HG03159 (cell line): ENCODE data around the gene IL24.
A peak's percentile ranks its signal among the peaks of the same experiment; 100 is the strongest.
"Not testable (repeated sequence)": the region's sequence is repeated elsewhere in the genome, so short reads cannot be mapped to it uniquely, and the experiment has no call there.

ENCODE experiments used
- ATAC-seq: cut with Tn5 transposase; IDR thresholded peaks from one replicate; pipeline ENCODE4 v1.9.1; 2021; ENCODE audit warnings: mild to moderate bottlenecking, moderate library complexity; ENCODE audit not compliant: unreplicated experiment

Gene IL24

DNA sequence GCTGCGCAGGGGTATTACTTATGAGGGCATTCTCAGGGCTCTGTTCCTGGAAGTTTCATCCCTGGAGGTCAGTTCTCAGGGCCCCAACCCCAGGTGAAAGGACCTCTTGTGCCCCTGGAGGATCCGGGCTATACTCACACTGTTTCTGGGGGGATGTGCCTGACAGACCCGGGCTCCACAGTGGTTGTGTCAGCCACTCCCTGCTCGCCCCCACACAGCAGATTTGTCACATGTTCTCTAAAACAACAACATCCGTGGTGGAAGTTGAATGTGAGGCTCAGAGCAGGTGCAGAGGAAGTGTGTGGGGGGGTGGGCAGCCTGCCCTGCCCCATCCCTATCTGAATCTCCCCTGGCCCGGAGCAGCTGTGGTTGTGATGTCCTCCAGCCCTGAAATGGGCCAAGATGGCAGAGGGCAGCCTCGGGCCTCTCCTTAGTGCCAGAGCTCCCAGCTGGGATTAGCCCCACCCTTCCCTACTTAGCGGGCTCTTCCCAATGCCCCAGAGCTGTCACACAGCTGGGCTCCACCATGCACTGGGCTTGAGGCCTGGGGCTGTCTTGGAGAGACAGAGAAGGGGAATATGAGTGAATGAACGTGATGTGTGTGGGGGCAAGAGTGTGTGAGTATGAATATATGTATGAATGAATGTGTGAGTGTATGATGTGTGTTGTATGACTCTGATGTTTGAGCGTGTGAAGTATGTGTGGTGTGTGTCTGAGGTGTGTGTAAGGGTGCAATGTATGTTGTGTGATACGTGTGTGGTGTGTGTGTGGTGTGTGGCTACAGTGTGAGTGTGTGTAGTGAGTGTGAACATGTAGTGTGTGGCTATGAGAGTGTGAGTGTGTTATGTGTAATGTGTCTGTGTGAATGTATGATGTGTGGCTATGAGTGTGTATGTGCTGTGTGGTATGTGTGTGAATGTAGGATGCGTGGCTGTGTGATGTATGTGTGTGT is 26.0 kb downstream of the IL24 start:
- ATAC-seq: peak; percentile 43

DNA sequence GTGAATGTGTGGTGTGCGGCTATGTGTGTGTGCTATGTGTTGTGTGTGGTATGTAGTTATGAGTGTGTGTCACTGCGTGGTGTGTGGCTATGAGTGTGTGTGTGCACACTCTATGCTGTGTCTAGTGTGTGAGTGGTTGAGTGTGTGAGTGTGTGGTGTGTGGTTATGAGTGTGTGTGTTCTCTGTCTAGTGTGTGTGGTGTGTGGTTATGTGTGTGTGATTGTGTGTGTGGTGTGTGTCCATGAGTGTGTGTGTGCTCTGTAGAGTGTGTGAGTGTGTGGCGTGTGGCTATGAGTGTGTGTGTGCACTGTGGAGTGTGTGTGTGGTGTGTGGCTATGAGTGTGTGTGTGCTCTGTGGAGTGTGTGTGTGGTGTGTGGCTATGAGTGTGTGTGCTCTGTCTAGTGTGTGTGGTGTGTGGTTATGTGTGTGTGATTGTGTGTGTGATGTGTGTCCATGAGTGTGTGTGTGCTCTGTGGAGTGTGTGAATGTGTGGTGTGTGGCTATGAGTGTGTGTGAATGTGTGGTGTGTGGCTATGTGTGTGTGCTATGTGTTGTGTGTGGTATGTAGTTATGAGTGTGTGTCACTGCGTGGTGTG is 26.8 kb downstream of the IL24 start:
- ATAC-seq: not testable (repeated sequence)

- peak; percentile 13 for ATAC-seq
Measured at GRCh38 chr1:206924592-206925105, 27.4 kb downstream of the IL24 start.

DNA sequence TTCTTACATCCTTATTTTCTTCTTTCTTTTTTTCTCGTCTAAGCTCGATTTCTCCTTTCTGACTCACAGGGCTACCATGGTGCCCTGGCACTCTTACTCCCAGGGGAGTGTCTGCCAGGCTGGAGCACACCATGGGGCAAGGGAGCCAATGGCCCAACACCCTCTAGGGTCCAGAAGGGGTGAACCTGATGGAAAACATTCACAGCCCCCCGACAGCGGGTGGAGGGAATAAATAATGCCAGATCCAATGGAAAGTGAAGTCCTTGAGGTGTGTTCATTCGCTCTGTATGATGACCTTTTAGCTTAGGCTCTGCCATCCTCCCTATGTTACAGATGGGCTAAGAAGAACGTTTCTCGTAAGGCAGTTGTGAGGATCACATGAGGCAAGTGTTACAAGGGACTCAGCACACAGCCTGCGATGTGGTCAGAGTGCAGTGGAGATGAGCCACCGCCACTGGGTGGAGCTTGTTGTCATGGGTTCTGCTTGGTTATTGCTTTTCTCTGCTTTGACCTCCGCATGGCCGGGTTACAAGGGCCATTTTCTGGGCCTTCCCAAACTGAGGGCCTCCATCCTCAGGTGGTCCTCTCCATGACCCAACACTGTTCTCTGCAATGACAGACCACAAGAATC is 28.0 kb downstream of the IL24 start:
- ATAC-seq: peak; percentile 63

DNA sequence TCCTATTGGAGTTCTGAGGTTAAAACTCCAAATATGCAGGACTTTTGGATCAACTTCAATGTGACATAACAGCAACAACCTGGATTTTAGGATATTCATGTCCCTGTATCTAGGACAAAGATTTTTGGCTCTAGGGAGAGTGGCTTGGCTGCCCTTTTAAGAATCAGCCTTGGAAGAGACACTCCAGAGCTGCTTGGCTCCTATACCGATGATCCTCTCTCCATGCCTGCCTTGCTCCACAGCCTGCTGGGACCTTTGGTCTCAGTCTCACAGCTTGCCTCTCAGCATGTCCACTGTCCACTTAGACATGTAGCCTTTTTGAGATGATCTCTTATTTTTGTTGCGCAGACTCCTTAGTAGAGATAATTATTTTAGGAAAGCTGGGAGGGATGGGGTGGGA is 29.0 kb downstream of the IL24 start:
- no peak for ATAC-seq

DNA sequence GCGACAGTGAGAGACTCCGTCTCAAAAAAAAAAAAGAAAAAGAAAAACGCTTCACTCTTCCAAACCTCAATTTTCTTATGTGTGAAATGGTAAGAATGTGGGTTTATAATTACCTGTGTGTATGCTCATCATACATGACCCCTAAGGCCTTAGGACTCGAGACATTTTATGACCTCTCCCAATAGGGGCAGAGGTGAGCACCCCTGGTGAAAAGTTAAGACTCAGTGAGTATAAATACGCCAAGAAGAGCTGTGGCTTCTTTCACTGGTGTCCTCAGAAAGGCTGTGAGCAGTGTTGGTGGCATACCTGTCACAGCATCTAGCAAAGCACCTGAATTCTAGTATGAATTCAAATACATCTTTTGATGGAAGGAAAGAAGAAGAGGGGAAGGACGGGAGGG is 32.3 kb downstream of the IL24 start:
- ATAC-seq: no peak

GRCh38 chr1:206930210-206930798 is 33.1 kb downstream of the IL24 start:
- ATAC-seq: peak; percentile 63

GRCh38 chr1:206931709-206932108 is 34.5 kb downstream of the IL24 start:
- no peak for ATAC-seq

- ATAC-seq: no peak
Measured at GRCh38 chr1:206932177-206932576, 34.9 kb downstream of the IL24 start.

DNA sequence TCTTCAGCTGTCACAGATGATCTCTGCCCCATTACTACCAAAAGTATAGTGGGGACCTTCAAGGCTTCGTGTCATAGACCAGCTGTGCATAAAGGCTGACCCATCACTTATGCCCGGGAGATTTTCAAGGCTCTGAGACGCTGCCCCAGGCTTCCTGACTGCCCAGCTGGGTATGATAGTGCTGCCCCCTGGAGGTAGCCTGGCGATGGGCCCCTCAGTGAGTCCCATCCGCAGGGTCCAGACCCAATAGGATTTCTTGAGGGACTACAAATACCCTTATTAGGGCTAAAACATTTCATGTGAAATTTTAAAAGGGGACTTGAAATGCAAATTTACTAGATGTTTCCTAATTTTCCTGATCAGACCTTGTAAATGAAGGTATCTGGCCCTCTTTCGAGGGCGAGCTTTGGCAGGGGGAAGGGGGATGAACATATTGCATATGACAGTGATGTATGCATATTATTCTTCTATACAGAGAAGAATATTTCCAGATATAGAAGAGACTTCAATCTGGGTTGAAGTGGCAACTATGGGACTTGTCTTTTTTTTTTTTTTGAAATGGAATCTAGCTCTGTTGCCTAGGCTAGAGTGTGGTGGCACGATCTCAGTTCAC is 36.2 kb downstream of the IL24 start:
- no peak for ATAC-seq

DNA sequence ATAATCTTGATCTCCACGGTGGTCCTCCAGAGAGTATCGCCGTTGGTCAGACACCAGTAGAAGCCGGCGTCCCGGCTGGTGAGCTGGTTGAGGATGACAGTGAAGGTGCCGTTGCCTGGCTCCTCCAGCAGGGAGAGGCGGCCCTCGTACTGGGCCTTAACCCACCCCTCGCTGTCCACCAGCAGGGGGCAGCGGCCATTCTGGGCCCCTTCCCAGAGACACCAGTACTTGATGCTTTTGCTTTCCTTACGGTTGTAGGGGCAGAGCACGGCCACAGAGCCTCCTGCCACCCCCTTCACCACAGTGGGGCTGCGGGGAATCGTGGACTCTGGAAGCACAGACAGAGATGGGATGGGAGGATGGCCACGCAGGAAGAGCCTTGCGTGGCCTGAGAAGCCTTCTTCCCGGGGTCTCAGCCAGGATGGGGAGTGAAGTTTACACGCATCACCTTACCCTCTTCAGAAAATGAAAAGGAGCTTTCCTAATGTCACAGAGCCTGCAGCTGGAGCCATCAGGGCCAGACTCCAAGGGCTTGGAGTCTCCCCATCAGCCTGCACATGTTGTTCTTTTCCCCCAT is 38.3 kb downstream of the IL24 start:
- no peak for ATAC-seq

- no peak for ATAC-seq
Measured at GRCh38 chr1:206937425-206937824, 40.2 kb downstream of the IL24 start.

- ATAC-seq: no peak
Measured at GRCh38 chr1:206939131-206939530, 41.9 kb downstream of the IL24 start.

- ATAC-seq: no peak
Measured at GRCh38 chr1:206939841-206940587, 42.8 kb downstream of the IL24 start.

- ATAC-seq: no peak
Measured at GRCh38 chr1:206940588-206940936, 43.3 kb downstream of the IL24 start.

GRCh38 chr1:206941766-206942418 is 44.6 kb downstream of the IL24 start:
- no peak for ATAC-seq

DNA sequence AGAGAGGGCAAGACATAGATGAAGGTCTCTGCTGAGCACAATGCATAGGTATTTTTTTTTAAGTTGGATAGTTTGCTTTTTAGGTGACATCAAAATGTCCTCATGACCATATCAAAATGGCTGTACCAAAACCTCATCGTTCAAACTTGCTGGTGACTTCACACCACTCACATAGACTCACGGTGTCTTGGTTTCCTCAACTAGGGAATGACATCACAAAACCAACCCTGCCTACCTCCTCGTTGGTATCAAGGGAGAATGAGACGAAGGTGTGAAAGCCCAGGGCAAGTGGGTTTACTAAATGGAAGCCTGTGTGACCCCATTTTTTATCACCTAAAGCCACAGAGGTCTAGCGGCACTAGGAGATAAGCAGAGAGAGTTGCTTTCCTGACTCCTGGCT is 47.5 kb downstream of the IL24 start:
- no peak for ATAC-seq

DNA sequence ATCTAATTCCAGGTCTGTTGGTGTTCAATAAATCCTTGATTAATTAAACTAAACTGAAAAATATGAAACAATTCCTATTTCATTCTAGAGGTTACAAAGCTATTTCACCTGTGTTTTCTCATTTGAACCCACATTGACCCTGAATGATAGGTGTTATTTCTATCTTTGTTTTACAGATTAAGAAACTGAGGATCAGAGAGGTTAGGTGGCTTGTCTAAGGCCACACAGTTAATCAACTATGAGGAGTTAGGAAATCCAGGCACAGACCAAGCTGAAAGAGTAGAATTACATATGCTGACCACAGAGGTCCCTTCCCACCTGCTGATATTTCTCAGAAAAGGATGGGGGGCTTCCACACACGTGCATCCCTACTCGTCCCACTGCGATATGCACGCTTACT is 48.5 kb downstream of the IL24 start:
- ATAC-seq: no peak

- ATAC-seq: no peak
Measured at GRCh38 chr1:206946261-206946660, 49.0 kb downstream of the IL24 start, which contains the start of gene PIGR. Gene PIGR (minus strand): TSS chr1:206946466. CDS start chr1:206940531, 5,935 bp downstream.
